WI38 (cell line): ENCODE results near the gene SLC6A11.

Experiments
- H3K4me3 ChIP-seq: 2 replicates; pipeline ENCODE4 v1.5.1; 2011; ENCODE audit warnings: low read depth, mild to moderate bottlenecking, control low read depth, low read length
- CTCF ChIP-seq: IDR thresholded peaks from 2 replicates; pipeline ENCODE4 v1.5.1; 2012; ENCODE audit warnings: low read depth, mild to moderate bottlenecking, control low read depth, low read length

Gene SLC6A11

DNA sequence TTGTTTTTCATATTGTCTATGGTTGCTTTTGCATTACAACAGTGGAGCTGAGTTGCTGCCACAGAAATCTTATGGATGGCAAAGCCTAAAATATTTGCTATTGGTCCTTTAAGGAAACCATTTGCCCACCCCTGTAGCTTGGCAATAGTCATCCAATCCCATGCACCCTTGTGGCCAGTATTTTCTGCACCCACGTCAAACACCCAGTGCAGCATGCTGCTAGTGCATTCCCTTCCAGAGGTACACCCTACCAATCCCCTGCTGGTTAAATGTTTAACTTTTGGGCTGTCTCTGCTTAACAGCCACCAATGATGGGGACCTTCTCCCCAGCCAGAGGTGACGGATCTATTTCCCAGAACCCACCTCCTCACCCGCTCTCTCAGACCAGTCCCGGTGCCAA lies 23.8 kb upstream of the SLC6A11 start:
- no peak for TF ChIP-seq CTCF
- H3K4me3 ChIP-seq = no peak overlapping the region

DNA sequence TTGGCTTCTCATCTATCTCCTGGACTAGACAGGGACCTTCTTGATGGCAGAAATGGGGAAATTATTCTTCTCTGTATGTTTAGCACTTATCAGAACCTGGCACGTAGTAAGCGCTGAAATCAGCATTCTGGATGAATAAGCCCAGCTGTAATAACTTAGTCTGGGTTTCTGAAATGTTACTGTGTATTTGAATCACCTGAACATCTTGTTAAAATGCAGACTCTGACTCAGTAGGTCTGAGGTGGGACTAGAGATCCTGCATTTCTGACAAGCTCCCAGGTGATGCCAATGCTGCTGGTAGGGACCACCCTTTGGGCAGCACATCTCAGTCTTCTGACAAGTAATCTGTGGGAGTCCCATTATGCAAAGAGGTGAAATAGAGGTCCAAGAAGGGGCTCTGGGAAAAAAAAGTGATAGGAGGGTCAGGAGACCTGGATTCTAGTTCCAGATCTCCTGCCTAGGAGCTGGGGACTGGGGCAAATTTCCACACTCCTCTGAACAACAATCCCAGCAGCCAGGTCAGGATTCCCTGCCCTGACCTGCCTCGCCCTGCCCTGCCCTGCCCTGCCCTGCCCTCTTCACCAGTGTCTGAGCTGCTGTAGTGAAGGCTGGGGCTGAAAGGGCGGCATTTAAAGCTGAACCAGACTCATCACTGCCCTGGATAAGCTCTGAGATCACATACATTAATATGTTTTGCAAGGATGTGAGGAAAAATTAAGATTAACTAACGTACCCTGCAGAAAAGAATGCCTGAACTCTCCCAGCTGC lies 17.2 kb upstream of the SLC6A11 start:
- no peak overlapping the region for H3K4me3 ChIP-seq
- TF ChIP-seq CTCF = no peak

DNA sequence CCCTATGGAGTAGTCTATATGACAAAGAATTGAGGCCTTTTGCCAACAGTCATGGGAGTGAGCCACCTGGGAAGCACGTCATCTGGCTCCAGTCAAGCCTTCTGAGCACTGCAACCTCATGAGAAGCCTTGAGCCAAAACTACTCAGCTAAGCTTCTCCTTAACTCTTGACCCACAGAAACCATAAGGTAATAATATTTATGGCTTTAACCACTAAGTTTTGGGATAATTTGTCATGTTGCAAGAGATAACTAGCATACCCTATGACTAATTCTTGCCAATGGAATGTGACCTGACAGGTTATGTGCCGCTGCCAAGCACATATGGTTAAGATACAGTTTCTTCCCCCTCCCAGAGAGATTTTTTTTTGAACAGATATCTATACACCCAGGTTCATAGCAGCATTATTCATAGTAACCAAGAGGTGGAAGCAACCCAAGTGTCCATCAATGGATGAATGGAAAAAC lies 11.8 kb upstream of the SLC6A11 start:
- no peak overlapping the region for H3K4me3 ChIP-seq
- TF ChIP-seq CTCF = no peak

DNA sequence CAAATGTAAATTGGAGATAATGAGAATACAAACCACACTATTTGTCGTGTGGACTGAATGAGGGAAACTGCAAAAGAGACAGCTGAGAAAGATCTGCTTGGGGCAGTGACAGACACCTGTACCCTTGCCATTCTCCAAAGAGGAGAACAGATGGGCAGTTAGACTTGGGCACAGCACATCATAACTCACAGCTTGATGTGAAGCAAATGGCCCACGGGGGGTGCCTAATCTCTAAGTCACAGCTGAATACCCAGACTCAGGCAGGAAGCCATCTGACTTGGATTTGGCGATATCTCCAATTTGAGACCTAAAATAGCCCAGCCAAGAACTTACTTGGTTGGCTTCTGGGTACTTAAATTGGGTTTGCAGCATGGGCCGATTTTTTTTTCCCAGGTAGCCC lies 10.0 kb upstream of the SLC6A11 start:
- H3K4me3 ChIP-seq = no peak overlapping the region
- TF ChIP-seq CTCF = no peak

DNA sequence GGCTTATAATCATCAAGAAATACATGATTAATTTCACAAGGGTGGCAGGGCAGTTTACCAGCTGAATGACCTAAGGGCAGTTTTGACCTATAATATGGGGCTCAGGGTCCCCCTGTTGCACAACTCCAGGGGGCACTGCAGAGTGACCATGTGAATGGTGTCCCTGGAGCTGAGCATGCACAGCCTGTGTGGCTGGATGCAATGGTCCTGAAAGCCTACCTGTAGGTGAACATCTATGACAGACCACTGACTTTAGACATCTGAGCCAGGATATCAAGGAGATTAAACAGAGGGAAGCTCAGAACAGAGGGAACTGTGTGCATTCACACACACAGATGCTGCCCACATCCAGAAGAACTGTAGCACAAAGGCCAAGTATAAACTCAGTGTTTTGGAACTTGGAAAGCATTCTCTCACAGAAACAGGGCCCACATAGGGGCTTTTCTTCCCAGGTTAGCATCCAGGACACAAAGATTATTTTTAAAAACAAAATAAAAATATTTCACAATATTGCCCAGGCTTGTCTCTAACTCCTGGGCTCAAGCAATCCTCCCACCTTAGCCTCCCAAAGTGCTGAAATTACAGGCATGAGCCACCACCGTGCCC lies 7.8 kb upstream of the SLC6A11 start:
- no peak overlapping the region for H3K4me3 ChIP-seq

DNA sequence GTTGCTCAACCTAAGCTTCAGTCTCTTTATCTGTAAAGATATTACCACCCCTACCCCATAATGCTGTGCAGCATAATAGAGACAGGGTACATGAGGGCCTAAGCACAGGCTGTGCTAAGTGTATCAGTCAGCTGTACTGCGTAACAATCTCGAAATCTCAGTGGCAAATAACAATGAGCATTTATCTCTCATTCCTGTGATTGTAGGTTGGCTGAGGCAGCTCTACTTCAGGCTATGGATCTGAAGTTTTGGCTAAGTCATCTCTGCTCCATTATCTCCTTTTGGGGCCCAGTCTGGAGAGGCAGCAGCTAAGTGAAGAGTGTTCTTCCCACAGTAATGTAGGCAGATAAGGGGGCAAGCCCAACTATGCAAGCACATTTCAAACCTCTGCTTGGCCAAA lies 7.1 kb upstream of the SLC6A11 start:
- H3K4me3 ChIP-seq = no peak overlapping the region
- no peak for TF ChIP-seq CTCF

More for the DNA sequence above, 7.8 kb upstream of the SLC6A11 start:
- TF ChIP-seq CTCF = no peak

GRCh38 chr3:10810376-10810775 lies 5.7 kb upstream of the SLC6A11 start:
- no peak overlapping the region for H3K4me3 ChIP-seq
- no peak for TF ChIP-seq CTCF
